Measurements from ENCODE around the gene PCDHGA9.
"Not testable (repeated sequence)": the region's sequence is repeated elsewhere in the genome, so short reads cannot be mapped to it uniquely, and the experiment has no call there.

PCDHGA9 gene

GRCh38 chr5:141402553-141403243, at the start of gene PCDHGA9:
TSS of gene PCDHGA9 (plus strand) at chr5:141402778. CDS start at chr5:141402953, 175 bp downstream.
- DNase-seq (ENCODE audit: low spot score), result no peak

- DNase-seq (ENCODE audit: low spot score), result no peak
These were observed 47.6 kb upstream of the PCDHGA9 start, which contains the start of gene PCDHGA4 for GRCh38 chr5:141354900-141355469. TSS of gene PCDHGA4 (plus strand) at chr5:141355021. CDS start at chr5:141355108, 87 bp downstream.

- no peak for DNase-seq (ENCODE audit: low spot score)
These were observed 46.9 kb upstream of the PCDHGA9 start for GRCh38 chr5:141355641-141356040.

- DNase-seq (ENCODE audit: low spot score), result no peak
These were observed 46.4 kb upstream of the PCDHGA9 start for GRCh38 chr5:141356133-141356532.

- DNase-seq (ENCODE audit: low spot score), result no peak
These were observed 45.6 kb upstream of the PCDHGA9 start for GRCh38 chr5:141356950-141357349.

GRCh38 chr5:141359790-141360426, 42.7 kb upstream of the PCDHGA9 start, which contains the start of gene PCDHGB2:
TSS of gene PCDHGB2 (plus strand) at chr5:141359994. CDS start at chr5:141360136, 142 bp downstream.
- DNase-seq (ENCODE audit: low spot score), result no peak

GRCh38 chr5:141360685-141361084, 41.9 kb upstream of the PCDHGA9 start:
- DNase-seq (ENCODE audit: low spot score), result no peak

- DNase-seq (ENCODE audit: low spot score), result no peak
These were observed 39.9 kb upstream of the PCDHGA9 start for GRCh38 chr5:141362719-141363118.

GRCh38 chr5:141363952-141364660, 38.5 kb upstream of the PCDHGA9 start, which contains the start of gene PCDHGA5:
TSS of gene PCDHGA5 (plus strand) at chr5:141364162. CDS start at chr5:141364331, 169 bp downstream.
- no peak for DNase-seq (ENCODE audit: low spot score)

- DNase-seq (ENCODE audit: low spot score), result no peak
These were observed 36.3 kb upstream of the PCDHGA9 start for GRCh38 chr5:141366016-141366896.

GRCh38 chr5:141369994-141370848, 32.4 kb upstream of the PCDHGA9 start, which contains the start of gene PCDHGB3:
TSS of gene PCDHGB3 (plus strand) at chr5:141370242. CDS start at chr5:141370395, 153 bp downstream.
- DNase-seq (ENCODE audit: low spot score), result no peak

- no peak for DNase-seq (ENCODE audit: low spot score)
These were observed 30.8 kb upstream of the PCDHGA9 start for GRCh38 chr5:141371572-141372475.

- no peak for DNase-seq (ENCODE audit: low spot score)
These were observed 28.8 kb upstream of the PCDHGA9 start, which contains the start of gene PCDHGA6 for GRCh38 chr5:141373673-141374317. TSS of gene PCDHGA6 (plus strand) at chr5:141373891. CDS start at chr5:141374084, 193 bp downstream.

- no peak for DNase-seq (ENCODE audit: low spot score)
These were observed 28.0 kb upstream of the PCDHGA9 start for GRCh38 chr5:141374627-141375026.

GRCh38 chr5:141375444-141376155, 27.0 kb upstream of the PCDHGA9 start:
- not testable (repeated sequence) for DNase-seq (ENCODE audit: low spot score)

- DNase-seq (ENCODE audit: low spot score), result no peak
These were observed 19.9 kb upstream of the PCDHGA9 start, which contains the start of gene PCDHGA7 for GRCh38 chr5:141382469-141383294. TSS of gene PCDHGA7 (plus strand) at chr5:141382742. CDS start at chr5:141382900, 158 bp downstream.

- DNase-seq (ENCODE audit: low spot score), result no peak
These were observed 19.2 kb upstream of the PCDHGA9 start for GRCh38 chr5:141383345-141383744.

All from ecto neural progenitor cell (in vitro differentiated cells).